GM11168 (cell line): ENCODE measurements around the gene HK1.
"Not testable (repeated sequence)": the region's sequence is repeated elsewhere in the genome, so short reads cannot be mapped to it uniquely, and the experiment has no call there.

Experiments
- in situ Hi-C: fragments of 300-500 bp; cut with MboI; formaldehyde crosslinking; loops from one replicate; pipeline ENCODE4 v1.12.0; 2022; ENCODE audit warnings: low sequenced_read_pairs; ENCODE audit not compliant: unreplicated experiment

HK1 gene

GRCh38 chr10:69434926-69435325 is 156.6 kb downstream of the HK1 start:
- in situ Hi-C loops, result no loop called here

- in situ Hi-C loops, result no loop called here
These were observed 157.7 kb downstream of the HK1 start for GRCh38 chr10:69435966-69436520.

- in situ Hi-C loops, result no loop called here
These were observed 159.3 kb downstream of the HK1 start for GRCh38 chr10:69437321-69438259.

GRCh38 chr10:69438536-69439349 is 160.4 kb downstream of the HK1 start:
- in situ Hi-C loops, result no loop called here

GRCh38 chr10:69439350-69439739 is 161.0 kb downstream of the HK1 start:
- in situ Hi-C loops, result no loop called here

GRCh38 chr10:69439813-69440506 is 161.7 kb downstream of the HK1 start:
- in situ Hi-C loops, result no loop called here

- in situ Hi-C loops, result no loop called here
These were observed 165.1 kb downstream of the HK1 start for GRCh38 chr10:69443354-69443753.

- in situ Hi-C loops, result no loop called here
These were observed 166.7 kb downstream of the HK1 start for GRCh38 chr10:69445041-69445440.

GRCh38 chr10:69446229-69446628 is 167.9 kb downstream of the HK1 start:
- in situ Hi-C loops, result no loop called here

- in situ Hi-C loops, result no loop called here
These were observed 168.4 kb downstream of the HK1 start for GRCh38 chr10:69446650-69447151.

- in situ Hi-C loops, result no loop called here
These were observed 171.5 kb downstream of the HK1 start for GRCh38 chr10:69449841-69450240.

GRCh38 chr10:69450395-69450794 is 172.1 kb downstream of the HK1 start:
- in situ Hi-C loops, result not testable (repeated sequence)

- in situ Hi-C loops, result no loop called here
These were observed 173.0 kb downstream of the HK1 start, which contains the start of gene TSPAN15 for GRCh38 chr10:69451209-69451783. Gene TSPAN15, plus strand, starts transcription at chr10:69451465. Its CDS starts 130 bp downstream, at chr10:69451595.
